Glutamatergic neuron (in vitro differentiated cells): ENCODE data around the gene FRMD4A. TPM values are rescaled to one million over a fixed set of nuclear protein-coding genes. Genes with fewer than 3 reads are reported as not detected.
A peak's percentile ranks its signal among the peaks of the same experiment; 100 is the strongest.

Source experiments
- DNase-seq: peaks from one replicate; pipeline ENCODE4 v3.0.0; 2022
- H3K27ac Mint-ChIP-seq: one replicate; pipeline ENCODE4 v1.8.0; 2020; ENCODE audit warnings: mild to moderate bottlenecking, mixed read lengths, inconsistent platforms; ENCODE audit not compliant: unreplicated experiment
- H3K27me3 Mint-ChIP-seq: one replicate; pipeline ENCODE4 v1.8.0; 2020; ENCODE audit warnings: mild to moderate bottlenecking, moderate library complexity, mixed read lengths, inconsistent platforms; ENCODE audit not compliant: unreplicated experiment
- H3K36me3 Mint-ChIP-seq: one replicate; pipeline ENCODE4 v1.8.0; 2020; ENCODE audit warnings: mild to moderate bottlenecking, mixed read lengths, inconsistent platforms; ENCODE audit not compliant: unreplicated experiment
- H3K4me1 Mint-ChIP-seq: one replicate; pipeline ENCODE4 v1.8.0; 2020; ENCODE audit warnings: mild to moderate bottlenecking, low read depth, mixed read lengths, inconsistent platforms; ENCODE audit not compliant: unreplicated experiment
- H3K4me3 Mint-ChIP-seq: one replicate; pipeline ENCODE4 v1.8.0; 2020; ENCODE audit warnings: mild to moderate bottlenecking, mixed read lengths, inconsistent platforms; ENCODE audit not compliant: unreplicated experiment
- H3K9me3 Mint-ChIP-seq: one replicate; pipeline ENCODE4 v1.8.0; 2020; ENCODE audit warnings: mild to moderate bottlenecking, moderate library complexity, mixed read lengths, inconsistent platforms; ENCODE audit not compliant: unreplicated experiment
- total RNA-seq: library from RNA; stranded (reverse); fragmentation: NEBNext Ultra II Directional; extraction: Animal tissue kit (Norgen Biotek cat#: 25700); gene quantifications from one replicate; pipeline ENCODE4 v1.2.1, GENCODE V29; 2021; ENCODE audit not compliant: unreplicated experiment
- TF ChIP-seq, protein P1 (sequence below): fragments of 200-600 bp; sonication (generic); IDR thresholded peaks from one replicate; pipeline ENCODE4 v1.5.0; 2021; ENCODE audit not compliant: partially characterized antibody, unreplicated experiment

The FRMD4A gene
- total RNA-seq, 1 donor from 2014 or later, result 70.6 TPM

DNA sequence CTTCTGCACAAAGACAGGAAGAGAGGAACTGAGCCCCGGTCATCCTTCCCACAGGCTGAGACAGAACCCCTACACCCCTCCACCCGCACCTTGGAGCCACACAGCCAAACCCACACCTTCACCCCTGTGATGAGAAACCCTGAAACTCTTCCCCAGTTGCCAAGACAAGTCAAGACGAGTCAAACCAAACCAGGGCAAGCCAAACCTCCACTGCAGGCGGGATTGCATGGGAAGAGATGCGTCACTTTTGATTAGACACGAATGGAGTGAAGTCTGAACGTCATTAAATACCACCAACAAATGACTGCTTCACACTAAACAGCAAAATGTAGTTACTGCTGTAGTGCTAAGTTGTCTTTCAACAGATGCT, 670.2 kb downstream of the FRMD4A start:
- Mint-ChIP-seq H3K27ac (peak overlapping the region; percentile 36), H3K27me3 (peaks cover 1% of the 10 kb centered on the region), H3K4me3 (no peak overlapping the region), H3K9me3 (peaks cover 4% of the 10 kb centered on the region), H3K4me1 (peaks cover 19% of the 10 kb centered on the region), H3K36me3 (no peaks in the 10 kb centered on the region)
- DNase-seq, result no peak
- TF ChIP-seq, protein P1, sequence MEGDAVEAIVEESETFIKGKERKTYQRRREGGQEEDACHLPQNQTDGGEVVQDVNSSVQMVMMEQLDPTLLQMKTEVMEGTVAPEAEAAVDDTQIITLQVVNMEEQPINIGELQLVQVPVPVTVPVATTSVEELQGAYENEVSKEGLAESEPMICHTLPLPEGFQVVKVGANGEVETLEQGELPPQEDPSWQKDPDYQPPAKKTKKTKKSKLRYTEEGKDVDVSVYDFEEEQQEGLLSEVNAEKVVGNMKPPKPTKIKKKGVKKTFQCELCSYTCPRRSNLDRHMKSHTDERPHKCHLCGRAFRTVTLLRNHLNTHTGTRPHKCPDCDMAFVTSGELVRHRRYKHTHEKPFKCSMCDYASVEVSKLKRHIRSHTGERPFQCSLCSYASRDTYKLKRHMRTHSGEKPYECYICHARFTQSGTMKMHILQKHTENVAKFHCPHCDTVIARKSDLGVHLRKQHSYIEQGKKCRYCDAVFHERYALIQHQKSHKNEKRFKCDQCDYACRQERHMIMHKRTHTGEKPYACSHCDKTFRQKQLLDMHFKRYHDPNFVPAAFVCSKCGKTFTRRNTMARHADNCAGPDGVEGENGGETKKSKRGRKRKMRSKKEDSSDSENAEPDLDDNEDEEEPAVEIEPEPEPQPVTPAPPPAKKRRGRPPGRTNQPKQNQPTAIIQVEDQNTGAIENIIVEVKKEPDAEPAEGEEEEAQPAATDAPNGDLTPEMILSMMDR, result no peak

- Mint-ChIP-seq H3K4me1 (peaks cover 19% of the 10 kb centered on the region), H3K9me3 (peaks cover 4% of the 10 kb centered on the region), H3K4me3 (no peak overlapping the region), H3K27ac (peak overlapping the region; percentile 81), H3K36me3 (no peaks in the 10 kb centered on the region), H3K27me3 (peaks cover 2% of the 10 kb centered on the region)
- peak; percentile 75 for DNase-seq
- TF ChIP-seq, protein P1, result peak; percentile 97
Measured at GRCh38 chr10:13659887-13660550, 670.7 kb downstream of the FRMD4A start.

DNA sequence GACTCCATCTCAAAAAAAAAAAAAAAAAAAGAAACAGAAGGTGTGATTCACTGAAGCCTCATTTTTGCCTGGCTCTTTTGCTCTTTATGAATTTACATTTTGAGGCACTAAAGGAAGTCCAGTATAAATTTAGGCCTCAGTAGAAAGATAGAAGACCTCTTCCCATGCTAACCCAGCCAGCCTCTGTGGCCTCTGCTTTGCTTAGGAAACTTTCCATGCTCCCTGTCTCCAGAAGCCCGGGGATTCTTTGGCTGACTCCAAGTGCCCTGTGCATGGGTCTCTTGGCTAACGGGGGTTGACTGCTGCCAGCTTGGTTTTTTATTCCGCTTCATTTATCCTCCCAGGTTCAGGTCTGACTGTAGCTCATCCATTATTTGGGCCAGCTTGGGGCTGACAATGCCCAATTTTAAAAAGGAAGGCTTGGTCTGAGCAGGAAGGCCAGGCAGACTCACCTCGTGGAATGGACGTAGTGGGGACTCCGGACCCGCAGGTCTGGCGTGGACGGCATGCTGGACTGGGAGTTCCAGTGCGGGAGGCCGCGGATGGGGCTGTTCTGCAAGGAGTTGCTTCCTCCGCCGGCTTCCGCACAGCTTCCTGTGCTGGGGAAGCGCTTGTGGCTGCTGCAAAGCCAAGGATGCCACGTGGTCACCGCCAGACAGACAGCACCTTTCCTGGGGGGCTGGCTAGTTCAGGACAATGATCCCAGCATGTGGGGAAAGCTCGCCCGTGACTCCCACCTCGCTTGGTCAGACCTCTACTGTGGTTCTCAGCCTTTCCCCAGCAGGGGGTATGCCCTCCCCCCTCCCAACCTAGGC, 671.6 kb downstream of the FRMD4A start:
- Mint-ChIP-seq H3K36me3 (no peaks in the 10 kb centered on the region), H3K4me3 (no peak overlapping the region), H3K27me3 (peaks cover 2% of the 10 kb centered on the region), H3K9me3 (peaks cover 4% of the 10 kb centered on the region), H3K4me1 (peaks cover 19% of the 10 kb centered on the region), H3K27ac (no peak overlapping the region)
- no peak for DNase-seq
- TF ChIP-seq, protein P1, result no peak

GRCh38 chr10:13658264-13658663, 672.5 kb downstream of the FRMD4A start:
- peaks cover 4% of the 10 kb centered on the region for H3K9me3 Mint-ChIP-seq
- no peak overlapping the region for H3K4me3 Mint-ChIP-seq
- TF ChIP-seq, protein P1, result no peak
- DNase-seq, result no peak
- H3K36me3 Mint-ChIP-seq, result no peaks in the 10 kb centered on the region
- H3K27me3 Mint-ChIP-seq, result peaks cover 2% of the 10 kb centered on the region
- peaks cover 19% of the 10 kb centered on the region for H3K4me1 Mint-ChIP-seq
- no peak overlapping the region for H3K27ac Mint-ChIP-seq

DNA sequence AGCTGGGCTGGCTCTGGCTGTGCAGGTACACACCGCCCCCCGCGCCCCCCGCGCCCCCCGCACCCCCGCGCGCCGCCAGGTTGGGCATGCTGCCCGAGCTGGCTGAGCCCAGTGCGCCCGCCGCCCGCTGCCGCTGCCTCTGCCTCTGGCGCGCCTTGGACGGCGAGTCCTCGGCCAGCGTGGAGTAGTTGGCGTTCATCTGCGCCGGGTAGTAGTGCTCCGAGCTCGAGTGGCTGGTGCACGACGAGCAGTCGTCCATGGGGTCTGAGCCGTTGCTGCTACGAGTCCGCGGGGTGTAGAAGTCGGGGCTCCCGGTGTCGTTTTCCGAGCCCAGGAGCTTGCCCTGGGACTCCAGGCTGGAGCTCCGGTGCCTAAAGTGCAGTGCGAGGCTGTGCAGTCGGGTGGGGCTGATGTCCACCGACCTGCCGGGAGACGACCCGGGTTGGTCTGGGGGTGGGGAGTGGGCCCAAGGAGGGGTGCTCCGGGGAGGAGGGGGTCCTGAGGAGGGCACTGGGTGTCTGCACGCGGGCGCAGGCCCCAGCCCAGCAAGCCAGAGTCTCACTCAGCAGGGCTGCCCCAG, 673.5 kb downstream of the FRMD4A start:
- no peak overlapping the region for H3K27ac Mint-ChIP-seq
- no peaks in the 10 kb centered on the region for H3K36me3 Mint-ChIP-seq
- TF ChIP-seq, protein P1, result no peak
- peaks cover 4% of the 10 kb centered on the region for H3K9me3 Mint-ChIP-seq
- no peak overlapping the region for H3K4me3 Mint-ChIP-seq
- H3K27me3 Mint-ChIP-seq, result peaks cover 4% of the 10 kb centered on the region
- H3K4me1 Mint-ChIP-seq, result peaks cover 19% of the 10 kb centered on the region
- DNase-seq, result no peak
